Keratinocyte (primary cell): Measurements from ENCODE around the gene MESD. TPM values are rescaled to one million over a fixed set of nuclear protein-coding genes. Genes with fewer than 3 reads are reported as not detected.

Experiments
- DNase-seq: peaks from one replicate; pipeline ENCODE4 v3.0.0-alpha.2; 2011; ENCODE audit warnings: low read depth, missing footprints, low spot score
- FAIRE-seq: peaks from 2 replicates; lab custom pipeline; 2011; peaks lifted over from hg19 to GRCh38; lab: Jason Lieb, UNC
- H2AFZ ChIP-seq: 2 replicates; pipeline ENCODE4 v1.6.0; 2012; ENCODE audit warnings: low read length, control low read depth, inconsistent platforms; ENCODE audit not compliant: control insufficient read depth
- H3K27ac ChIP-seq: 2 replicates; pipeline ENCODE4 v1.5.1; 2011; ENCODE audit warnings: low read length; ENCODE audit not compliant: control insufficient read depth, insufficient read depth
- H3K27me3 ChIP-seq: 3 replicates; pipeline ENCODE4 v1.6.0; 2011; ENCODE audit warnings: low read length; ENCODE audit not compliant: control insufficient read depth, insufficient read depth; ENCODE audit errors: extremely low read depth
- H3K36me3 ChIP-seq, 2 experiments: 2 replicates in 1 of 2; 3 replicates in 1 of 2; pipeline ENCODE4 v1.5.1; 2011; ENCODE audit warnings: low read length in 2 of 2, mild to moderate bottlenecking in 1 of 2; ENCODE audit not compliant: control insufficient read depth in 2 of 2, insufficient read depth in 2 of 2; ENCODE audit errors: extremely low read depth in 1 of 2
- H3K4me1 ChIP-seq: 3 replicates; pipeline ENCODE4 v1.5.1; 2011; ENCODE audit warnings: low read length; ENCODE audit not compliant: control insufficient read depth, insufficient read depth; ENCODE audit errors: extremely low read depth
- H3K4me2 ChIP-seq: 3 replicates; pipeline ENCODE4 v1.6.0; 2011; ENCODE audit warnings: low read depth, low read length; ENCODE audit not compliant: control insufficient read depth, insufficient read depth; ENCODE audit errors: extremely low read depth
- H3K4me3 ChIP-seq, 3 experiments: fragments of 200-600 bp in 1 of 3; sonication (generic) in 1 of 3; 2 replicates in 2 of 3; 3 replicates in 1 of 3; pipeline ENCODE4 v1.5.1; 2011 to 2016; ENCODE audit warnings: low read length in 3 of 3, mild to moderate bottlenecking in 3 of 3, control low read depth in 2 of 3, inconsistent platforms in 1 of 3, low read depth in 1 of 3, mixed read lengths in 1 of 3, mixed run types in 1 of 3, moderate library complexity in 1 of 3; ENCODE audit not compliant: control insufficient read depth in 2 of 3, insufficient read depth in 2 of 3; ENCODE audit errors: extremely low read depth in 1 of 3
- H3K79me2 ChIP-seq: 2 replicates; pipeline ENCODE4 v1.6.0; 2012; ENCODE audit warnings: low read length; ENCODE audit not compliant: control insufficient read depth, insufficient read depth
- H3K9ac ChIP-seq: 3 replicates; pipeline ENCODE4 v1.6.0; 2011; ENCODE audit warnings: low read length; ENCODE audit not compliant: control insufficient read depth, insufficient read depth; ENCODE audit errors: extremely low read depth
- H3K9me1 ChIP-seq: 3 replicates; pipeline ENCODE4 v1.6.0; 2011; ENCODE audit warnings: low read length; ENCODE audit not compliant: control insufficient read depth, insufficient read depth; ENCODE audit errors: extremely low read depth
- H3K9me3 ChIP-seq: 2 replicates; pipeline ENCODE4 v1.5.1; 2012; ENCODE audit warnings: low read depth, low read length; ENCODE audit not compliant: control insufficient read depth
- H4K20me1 ChIP-seq: 3 replicates; pipeline ENCODE4 v1.6.0; 2011; ENCODE audit warnings: low read length; ENCODE audit not compliant: control insufficient read depth, insufficient read depth; ENCODE audit errors: extremely low read depth
- CTCF ChIP-seq, 3 experiments: IDR thresholded peaks in 1 of 3; conservative IDR thresholded peaks in 1 of 3; optimal IDR thresholded peaks in 1 of 3; 2 replicates in 2 of 3; 3 replicates in 1 of 3; pipeline versions ENCODE3 to v1.5.1; 2011; ENCODE audit warnings: low read length in 3 of 3, mild to moderate bottlenecking in 3 of 3, moderate library complexity in 2 of 3, control low read depth in 1 of 3, inconsistent platforms in 1 of 3; ENCODE audit not compliant: insufficient read depth in 2 of 3; ENCODE audit errors: extremely low read depth in 1 of 3
- EZH2 ChIP-seq: IDR thresholded peaks from one replicate; pipeline ENCODE4 v1.6.1; 2012; ENCODE audit warnings: inconsistent platforms, mild to moderate bottlenecking, low read length, moderate library complexity
- dilution Hi-C: fragments of 300-500 bp; cut with MboI; formaldehyde crosslinking; loops from one replicate; pipeline ENCODE4 v1.7.0; 2020; ENCODE audit warnings: low sequenced_read_pairs; ENCODE audit not compliant: extremely low pct_ligation_motif_present
- polyA plus RNA-seq, 5 experiments: library from polyadenylated mRNA; depleted of rRNA in 3 of 5; stranded (reverse) in 3 of 5; stranded (forward) in 1 of 5; unstranded in 1 of 5; fragments of >200 nt; gene quantifications; 1 replicate in 1 of 5; 2 replicates in 3 of 5; 3 replicates in 1 of 5; pipeline versions ENCODE4 v1.2.1 to v1.2.3, GENCODE V29; 2011 to 2012; ENCODE audit warnings: missing spikeins in 2 of 5, low read depth in 1 of 5, low replicate concordance in 1 of 5

MESD gene
- polyA plus RNA-seq, 1 donor (not counting 4 experiments of a cell fraction or from before 2014, with no cell fraction given): 18.7 TPM

GRCh38 chr15:80953953-80954778 is 35.5 kb downstream of the MESD start:
- FAIRE-seq: no peak
- Histone ChIP-seq H2AFZ (no peak overlapping the region), H3K36me3 (peaks cover 3 to 5% of the 10 kb centered on the region in 2 experiments), H3K9me1 (peaks cover 3% of the 10 kb centered on the region), H3K27me3 (no peaks in the 10 kb centered on the region), H3K4me3 (no peak overlapping the region), H3K4me2 (no peak overlapping the region), H3K9ac (no peak overlapping the region), H4K20me1 (peaks cover 3% of the 10 kb centered on the region), H3K27ac (no peak overlapping the region), H3K79me2 (no peaks in the 10 kb centered on the region), H3K9me3 (no peaks in the 10 kb centered on the region), H3K4me1 (peaks cover 23% of the 10 kb centered on the region)
- DNase-seq: no peak
- dilution Hi-C loops: no loop called here
- TF ChIP-seq CTCF (optimal IDR thresholded peaks at IDR 0.05 in 1 of 3, IDR thresholded peaks at IDR 0.05 in 1 of 3, conservative IDR thresholded peaks at IDR 0.05 in 1 of 3; ENCODE audit: extremely low read depth in 1 of 3, insufficient read depth in 2 of 3, low read length in 3 of 3) (no peak), EZH2 (no peak)

DNA sequence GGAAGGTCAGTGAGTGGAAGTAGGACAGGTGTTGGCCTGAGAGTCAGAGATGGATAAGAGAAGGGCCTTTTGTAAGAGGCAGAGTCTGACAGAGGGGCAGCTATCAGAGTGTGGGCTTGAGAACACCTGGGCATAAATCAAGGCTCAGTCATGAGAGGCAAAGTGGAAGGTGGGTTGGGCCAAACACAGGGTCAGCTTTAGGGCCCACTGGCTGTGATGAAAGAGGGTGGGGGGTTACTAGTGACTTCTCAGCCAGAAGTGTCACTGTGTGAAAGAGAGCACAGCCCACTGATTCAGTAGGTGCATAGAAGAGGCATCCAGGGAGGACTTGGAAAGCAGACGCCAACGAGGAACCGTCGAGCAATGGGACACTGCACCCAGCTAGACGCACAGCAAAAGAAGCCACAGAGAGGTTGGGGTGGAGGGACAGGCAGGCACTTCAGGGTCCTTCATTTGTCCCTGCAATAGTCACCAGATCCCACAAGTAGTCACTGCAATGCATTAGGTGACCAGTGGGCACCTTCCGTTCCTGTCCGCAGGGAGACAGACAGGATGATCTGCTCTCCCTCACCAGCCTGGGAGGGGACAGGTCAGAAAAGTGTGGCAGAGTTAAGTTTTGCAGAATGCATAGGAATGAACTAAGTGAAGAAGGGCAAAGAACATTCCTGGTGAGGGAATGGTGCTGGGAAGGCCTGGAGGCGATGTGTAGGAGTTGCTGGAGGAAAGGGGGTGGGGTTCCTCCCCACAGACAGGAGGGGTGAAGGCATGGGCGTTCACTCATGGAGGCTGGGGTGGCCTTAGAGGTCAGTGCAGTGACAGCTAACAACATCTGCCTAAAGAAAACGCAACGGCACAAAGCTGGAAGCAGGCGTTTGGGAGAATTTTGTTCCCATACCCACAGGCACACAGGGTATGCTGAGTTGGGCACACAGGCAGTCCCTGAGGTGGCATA is 36.3 kb downstream of the MESD start:
- Histone ChIP-seq H3K9me1 (peaks cover 3% of the 10 kb centered on the region), H3K36me3 (peaks cover 6 to 11% of the 10 kb centered on the region in 2 experiments), H4K20me1 (peaks cover 3% of the 10 kb centered on the region), H3K4me3 (no peak overlapping the region), H3K27me3 (no peaks in the 10 kb centered on the region), H3K4me1 (peaks cover 23% of the 10 kb centered on the region), H3K9me3 (no peaks in the 10 kb centered on the region), H3K79me2 (no peaks in the 10 kb centered on the region), H3K4me2 (no peak overlapping the region), H3K9ac (no peak overlapping the region), H3K27ac (no peak overlapping the region), H2AFZ (no peak overlapping the region)
- TF ChIP-seq CTCF (optimal IDR thresholded peaks at IDR 0.05 in 1 of 3, IDR thresholded peaks at IDR 0.05 in 1 of 3, conservative IDR thresholded peaks at IDR 0.05 in 1 of 3; ENCODE audit: extremely low read depth in 1 of 3, insufficient read depth in 2 of 3, low read length in 3 of 3) (no peak), EZH2 (no peak)
- FAIRE-seq (no peak), DNase-seq (no peak)
- dilution Hi-C loops: no loop called here
